Transverse colon (tissue), 3 donors: ENCODE measurements around the gene AIMP1.

Source experiments
- CTCF ChIP-seq, 5 experiments: fragments of 200-600 bp in 3 of 5; fragments of 450-650 bp in 2 of 5; sonication (generic) in 3 of 5; IDR thresholded peaks; 1 replicate in 2 of 5; 2 replicates in 3 of 5; pipeline ENCODE4 v1.5.1; 2016 to 2017; ENCODE audit warnings: antibody characterized with exemption in 5 of 5, inconsistent platforms in 3 of 5, mild to moderate bottlenecking in 2 of 5, moderate library complexity in 1 of 5
- POLR2A ChIP-seq: fragments of 450-650 bp; IDR thresholded peaks from one replicate; pipeline ENCODE4 v1.6.1; 2016; ENCODE audit warnings: antibody characterized with exemption, mild to moderate bottlenecking, moderate library complexity

DNA sequence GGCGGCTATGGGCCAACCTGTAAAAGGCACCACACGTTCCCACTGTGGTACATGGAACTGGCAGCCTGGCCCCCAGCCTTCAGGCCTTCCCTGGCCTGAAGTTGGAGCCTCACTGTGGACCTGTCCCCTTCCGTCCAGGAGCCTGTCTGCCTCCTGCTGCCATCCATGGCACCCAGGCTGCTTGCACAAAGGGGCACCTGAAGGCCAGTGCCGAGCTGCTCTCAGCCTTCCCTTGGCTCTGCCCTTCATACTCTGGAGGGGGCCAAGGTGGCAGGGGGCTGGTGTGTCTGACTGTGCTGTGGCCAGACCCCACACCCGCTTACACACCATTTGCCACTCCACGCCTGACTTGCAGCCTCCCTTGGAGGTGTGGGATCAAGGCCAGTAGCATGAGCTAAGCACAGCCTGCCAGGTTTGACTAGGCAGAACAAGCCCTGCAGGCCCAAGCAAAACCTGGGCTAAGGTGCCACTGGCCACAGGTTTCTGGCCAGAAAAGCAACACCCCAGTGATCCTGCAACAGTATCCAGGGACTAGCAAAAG is 69.6 kb downstream of the AIMP1 start:
- TF ChIP-seq CTCF (IDR thresholded peaks at IDR 0.05) (no peak), POLR2A (no peak)
